HG03064 (cell line): Measurements from ENCODE around the gene GTF2A2.

Source experiments
- ATAC-seq: cut with Tn5 transposase; IDR thresholded peaks from one replicate; pipeline ENCODE4 v1.9.1; 2021; ENCODE audit warnings: low read depth; ENCODE audit not compliant: unreplicated experiment

GTF2A2 gene

GRCh38 chr15:59609730-59610712, 47.3 kb downstream of the GTF2A2 start:
- ATAC-seq: no peak

- ATAC-seq: no peak
Observed at GRCh38 chr15:59605994-59606393, 51.3 kb downstream of the GTF2A2 start.

- no peak for ATAC-seq
Observed at GRCh38 chr15:59598461-59598860, 58.9 kb downstream of the GTF2A2 start.

GRCh38 chr15:59596640-59597039, 60.7 kb downstream of the GTF2A2 start:
- ATAC-seq: no peak

GRCh38 chr15:59595434-59595915, 61.8 kb downstream of the GTF2A2 start:
- ATAC-seq: no peak

- ATAC-seq: no peak
Observed at GRCh38 chr15:59594991-59595390, 62.3 kb downstream of the GTF2A2 start.

- ATAC-seq: no peak
Observed at GRCh38 chr15:59594493-59594942, 62.8 kb downstream of the GTF2A2 start.

GRCh38 chr15:59591356-59591755, 66.0 kb downstream of the GTF2A2 start:
- no peak for ATAC-seq

- ATAC-seq: no peak
Observed at GRCh38 chr15:59590027-59590426, 67.3 kb downstream of the GTF2A2 start.
